ENCODE data around the gene PRIM2.
"Not testable (repeated sequence)": the region's sequence is repeated elsewhere in the genome, so short reads cannot be mapped to it uniquely, and the experiment has no call there.

Gene PRIM2

DNA sequence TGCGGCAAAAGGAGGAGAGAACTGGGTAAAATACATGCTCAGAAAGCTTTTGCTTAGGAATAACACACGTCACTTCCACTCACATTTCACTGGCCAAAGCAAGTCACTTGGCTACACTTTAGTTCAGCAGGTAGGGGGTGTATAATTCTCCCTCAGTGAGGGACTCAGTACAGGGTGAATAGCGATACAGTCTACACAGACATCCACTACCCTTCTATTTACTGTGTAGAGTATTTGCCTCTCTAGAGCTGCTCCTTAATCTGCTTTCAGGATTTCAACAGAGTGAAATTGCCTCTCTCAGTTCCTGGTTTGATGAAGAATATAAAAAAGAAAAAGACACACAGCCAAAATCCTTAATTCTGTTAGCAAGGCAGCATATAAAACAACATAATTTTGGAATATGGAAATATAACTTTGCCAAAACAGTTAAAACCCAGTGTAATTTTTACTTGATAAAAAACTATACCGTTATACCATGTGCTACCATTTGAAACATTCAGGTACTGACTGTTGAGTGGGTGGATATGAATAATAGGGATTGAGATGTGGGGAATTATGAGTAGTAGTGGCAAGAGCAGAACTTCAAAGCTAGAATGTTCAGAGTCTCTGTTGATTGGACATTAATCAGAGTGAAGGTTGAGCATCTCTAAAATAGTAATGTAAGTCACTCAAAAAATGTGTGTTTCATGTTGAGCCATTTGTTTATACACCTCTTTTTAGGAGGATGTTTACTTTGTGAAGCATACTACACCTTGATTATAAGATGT, 51.7 kb downstream of the PRIM2 start:
- DNase-seq (ENCODE audit: low read depth) = not testable (repeated sequence)

DNA sequence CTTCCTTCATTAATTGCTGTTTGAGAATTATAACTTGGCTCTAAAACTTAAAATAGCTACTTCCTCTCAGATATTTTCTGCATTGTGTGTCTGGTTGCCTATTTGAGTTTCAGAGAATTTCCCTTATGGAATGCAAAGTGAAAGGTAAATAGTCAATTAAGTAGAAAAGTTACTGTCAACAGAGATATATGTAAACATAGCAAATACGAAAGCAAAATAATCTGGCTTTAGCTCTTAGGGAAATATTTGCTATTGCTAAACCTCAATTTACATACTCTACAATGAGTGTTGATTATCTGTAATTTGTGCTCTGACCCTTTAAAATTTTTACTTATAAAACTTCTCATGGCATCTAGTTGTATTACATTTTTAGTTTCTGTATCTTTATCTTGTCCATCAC, 54.3 kb downstream of the PRIM2 start:
- not testable (repeated sequence) for DNase-seq (ENCODE audit: low read depth)

- not testable (repeated sequence) for DNase-seq (ENCODE audit: low read depth)
Observed at GRCh38 chr6:57374764-57375163, 57.3 kb downstream of the PRIM2 start.

GRCh38 chr6:57376083-57376482, 58.7 kb downstream of the PRIM2 start:
- not testable (repeated sequence) for DNase-seq (ENCODE audit: low read depth)

GRCh38 chr6:57389038-57389592, 71.7 kb downstream of the PRIM2 start:
- DNase-seq (ENCODE audit: low read depth) = not testable (repeated sequence)

DNA sequence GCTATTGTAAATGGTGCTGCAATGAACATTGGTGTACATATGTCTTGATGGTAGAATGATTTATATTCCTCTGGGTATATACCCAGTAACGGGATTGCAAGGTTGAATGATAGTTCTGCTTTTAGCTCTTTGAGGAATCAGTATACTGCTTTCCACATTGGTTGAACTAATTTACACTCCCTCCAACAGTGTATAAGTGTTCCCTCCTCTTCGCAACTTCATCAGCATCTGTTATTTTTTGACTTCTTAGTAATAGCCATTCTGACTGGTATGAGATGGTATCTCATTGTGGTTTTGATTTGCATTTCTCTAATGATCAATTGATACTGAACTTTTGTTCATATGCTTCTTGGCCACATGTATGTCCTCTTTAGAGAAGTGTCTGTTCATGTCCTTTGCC, 73.4 kb downstream of the PRIM2 start:
- DNase-seq (ENCODE audit: low read depth) = not testable (repeated sequence)

- DNase-seq (ENCODE audit: low read depth) = not testable (repeated sequence)
Observed at GRCh38 chr6:57392047-57392446, 74.6 kb downstream of the PRIM2 start.

GRCh38 chr6:57419341-57419740, 101.9 kb downstream of the PRIM2 start:
- not testable (repeated sequence) for DNase-seq (ENCODE audit: low read depth)

DNA sequence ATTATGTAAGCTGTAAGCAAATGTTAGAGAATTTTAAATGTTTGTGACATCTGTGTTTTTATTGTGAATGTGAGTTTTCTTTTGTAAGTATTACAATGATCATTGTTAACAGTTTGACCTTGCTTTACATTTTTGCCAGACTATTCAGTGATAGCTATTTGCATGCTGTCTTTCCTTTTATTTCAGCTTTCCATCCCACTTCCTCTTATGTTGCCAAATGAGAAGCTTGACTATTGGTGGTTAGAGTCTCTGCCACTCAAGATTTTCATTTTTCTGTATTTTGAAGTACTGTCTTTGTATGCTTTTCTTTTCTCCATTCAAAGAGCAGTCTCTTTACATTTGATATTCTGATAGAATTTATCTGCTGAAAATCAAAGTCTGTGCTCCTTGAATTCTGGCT, 104.1 kb downstream of the PRIM2 start:
- DNase-seq (ENCODE audit: low read depth) = no peak

GRCh38 chr6:57423468-57423867, 106.0 kb downstream of the PRIM2 start:
- DNase-seq (ENCODE audit: low read depth) = no peak

GRCh38 chr6:57431742-57432141, 114.3 kb downstream of the PRIM2 start:
- not testable (repeated sequence) for DNase-seq (ENCODE audit: low read depth)

- DNase-seq (ENCODE audit: low read depth) = no peak
Observed at GRCh38 chr6:57432157-57432556, 114.7 kb downstream of the PRIM2 start.

DNA sequence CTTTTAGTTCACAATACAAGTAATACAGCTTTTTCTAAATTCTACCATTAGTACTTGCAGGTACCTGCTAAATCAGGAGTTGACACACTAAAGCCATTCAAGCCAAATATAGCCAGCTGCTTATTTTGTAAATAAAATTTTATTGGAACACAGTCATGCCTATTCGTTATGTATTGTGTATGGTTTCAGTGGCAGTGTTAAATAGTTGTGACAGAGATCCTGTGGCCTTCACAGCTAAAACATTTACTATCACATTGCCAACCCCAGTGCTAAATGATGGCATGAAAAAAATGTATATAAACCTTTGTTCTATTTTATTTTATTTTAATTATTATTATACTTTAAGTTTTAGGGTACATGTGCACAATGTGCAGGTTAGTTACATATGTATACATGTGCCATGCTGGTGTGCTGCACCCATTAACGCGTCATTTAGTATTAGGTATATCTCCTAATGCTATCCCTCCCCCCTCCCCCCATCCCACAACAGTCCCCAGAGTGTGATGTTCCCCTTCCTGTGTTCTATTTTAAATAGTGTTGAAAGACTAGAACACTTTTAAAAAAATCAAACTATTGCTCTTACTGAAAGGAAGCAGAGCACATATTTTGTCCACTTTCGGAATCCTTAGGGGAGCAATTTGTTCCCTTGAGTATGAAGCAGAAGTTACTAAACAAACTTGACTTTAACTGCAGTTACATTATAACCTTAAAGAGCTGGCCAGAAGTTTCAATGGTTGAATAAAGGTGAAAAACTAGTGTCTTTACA, 115.7 kb downstream of the PRIM2 start:
- DNase-seq (ENCODE audit: low read depth) = no peak

- DNase-seq (ENCODE audit: low read depth) = not testable (repeated sequence)
Observed at GRCh38 chr6:57433790-57434189, 116.4 kb downstream of the PRIM2 start.

DNA sequence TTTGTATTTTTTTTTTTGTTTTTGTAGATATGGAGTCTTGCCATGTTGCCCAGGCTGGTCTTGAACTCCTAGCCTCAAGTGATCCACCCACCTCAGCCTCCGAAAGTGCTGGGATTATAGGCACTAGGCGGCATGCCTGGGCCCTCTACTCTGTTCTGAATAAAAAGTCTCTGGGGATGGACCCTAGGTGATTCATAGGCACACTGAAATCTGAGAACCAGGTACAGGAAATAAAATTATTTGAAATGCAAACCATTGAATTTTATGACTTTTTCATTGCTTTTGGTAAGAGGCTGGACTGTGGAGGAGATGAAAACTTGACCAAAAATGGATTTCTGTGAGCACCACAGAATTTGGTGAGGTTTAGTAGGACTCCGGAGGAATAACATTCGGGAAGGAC, 117.5 kb downstream of the PRIM2 start:
- DNase-seq (ENCODE audit: low read depth) = no peak

DNA sequence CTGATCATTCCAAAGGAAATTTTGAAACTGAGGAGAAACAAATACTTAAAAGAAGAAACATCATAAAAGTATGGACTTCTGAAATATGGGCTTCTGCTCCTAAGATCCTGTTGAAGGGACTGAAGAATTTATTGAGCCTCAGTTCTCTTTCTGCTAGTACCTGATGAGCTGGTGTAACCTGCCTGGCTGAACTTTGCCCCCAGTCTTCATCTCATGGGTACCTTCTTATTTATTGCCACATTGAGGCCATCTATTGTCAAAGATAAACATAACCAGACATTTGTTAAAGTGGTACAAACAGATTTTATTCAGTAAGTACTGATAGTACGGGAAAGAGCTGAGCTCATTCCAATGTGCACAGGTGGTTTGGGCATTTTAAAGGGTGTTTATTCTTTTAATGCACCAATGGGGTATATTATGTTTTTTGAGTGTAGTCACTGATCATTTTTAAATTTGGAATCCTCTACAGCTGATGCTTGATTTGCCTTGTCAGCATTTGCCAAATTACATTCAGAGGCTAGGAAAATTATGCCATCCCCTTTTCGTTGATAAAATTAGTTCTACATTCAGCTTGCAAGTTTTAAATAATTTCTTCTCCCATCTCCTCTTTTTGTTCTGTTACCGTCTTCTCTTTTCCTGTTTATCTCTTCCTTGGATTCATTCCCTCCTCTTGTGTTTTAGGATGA, 118.2 kb downstream of the PRIM2 start:
- DNase-seq (ENCODE audit: low read depth) = no peak

GRCh38 chr6:57440735-57441134, 123.3 kb downstream of the PRIM2 start:
- DNase-seq (ENCODE audit: low read depth) = not testable (repeated sequence)

GRCh38 chr6:57442133-57442532, 124.7 kb downstream of the PRIM2 start:
- not testable (repeated sequence) for DNase-seq (ENCODE audit: low read depth)

DNA sequence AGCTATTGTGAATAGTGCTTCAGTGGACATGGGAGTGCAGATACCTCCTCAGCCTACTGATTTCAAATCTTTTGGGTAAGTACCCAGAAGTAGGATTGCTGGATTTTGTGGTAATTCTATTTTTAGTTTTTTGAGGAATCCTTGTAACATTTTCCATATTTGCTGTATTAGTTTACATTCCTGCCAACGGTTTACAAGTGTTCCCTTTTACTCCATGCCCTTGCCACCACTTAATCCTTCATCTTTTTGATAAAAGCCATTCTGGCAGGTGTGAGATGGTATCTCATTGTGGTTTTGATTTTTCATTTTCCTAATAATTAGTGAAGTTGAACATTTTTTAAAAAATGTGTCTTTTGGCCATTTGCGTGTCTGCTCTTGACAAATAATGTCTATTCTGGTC, 125.8 kb downstream of the PRIM2 start:
- not testable (repeated sequence) for DNase-seq (ENCODE audit: low read depth)

- not testable (repeated sequence) for DNase-seq (ENCODE audit: low read depth)
Observed at GRCh38 chr6:57444787-57445186, 127.4 kb downstream of the PRIM2 start.

- DNase-seq (ENCODE audit: low read depth) = not testable (repeated sequence)
Observed at GRCh38 chr6:57445379-57445778, 127.9 kb downstream of the PRIM2 start.

DNA sequence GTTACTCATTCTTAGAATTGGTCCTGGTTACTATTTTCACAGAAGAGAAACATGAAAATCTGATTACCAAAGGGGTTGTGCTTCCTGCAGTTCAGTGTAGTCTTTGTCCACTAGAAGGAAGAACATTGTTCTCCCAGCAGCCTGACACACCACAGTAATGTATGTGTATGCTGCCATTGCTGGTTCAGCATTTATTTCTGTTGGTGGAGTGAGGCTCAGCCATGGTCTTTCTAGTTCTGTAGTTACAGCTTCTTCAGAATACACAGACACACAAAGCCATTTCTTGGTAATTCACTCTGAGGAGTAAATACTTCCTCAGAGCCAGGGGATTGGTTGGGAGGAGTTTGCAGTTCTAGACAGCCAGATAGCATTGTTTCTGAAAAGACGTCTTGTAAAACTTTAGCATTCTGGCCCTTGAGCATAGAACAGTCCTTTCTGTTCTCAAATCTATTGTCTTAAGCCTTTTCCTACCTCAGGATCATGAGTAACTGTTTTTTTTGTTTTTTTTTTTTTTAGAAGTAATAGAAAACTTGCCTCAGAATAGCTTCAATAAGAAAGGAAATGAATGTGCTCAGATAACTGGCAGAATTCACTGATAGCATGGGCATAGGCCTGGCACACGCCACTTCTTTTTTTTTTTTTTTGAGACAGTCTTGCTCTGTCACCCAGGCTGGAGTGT, 128.5 kb downstream of the PRIM2 start:
- DNase-seq (ENCODE audit: low read depth) = not testable (repeated sequence)

All from stimulated activated CD8-positive, alpha-beta memory T cell treated with anti-CD3 and anti-CD28 coated beads, Interleukin-15, amount 100 ng/mL, for 24 hours (primary cell).